PC-9 (cell line): ENCODE results near the gene MICAL2.

Experiments used
- CTCF ChIP-seq: fragments of 200-600 bp; sonication (generic); conservative IDR thresholded peaks from 2 replicates; pipeline ENCODE4 v1.6.1; 2017; ENCODE audit warnings: mixed run types, antibody characterized with exemption, mild to moderate bottlenecking, moderate library complexity
- EZH2 ChIP-seq: fragments of 200-600 bp; sonication (generic); IDR thresholded peaks from 2 replicates; pipeline ENCODE4 v1.8.0; 2017; ENCODE audit warnings: antibody characterized with exemption, low read depth

GRCh38 chr11:12132790-12133145, 22.4 kb downstream of the MICAL2 start:
- TF ChIP-seq CTCF: no peak
- no peak for TF ChIP-seq EZH2
